ENCODE data around the gene SEZ6.

GRCh38 chr17:28993645-28994426, 12.0 kb downstream of the SEZ6 start:
- TF ChIP-seq CTCF (IDR thresholded peaks at IDR 0.05; ENCODE audit: insufficient read depth, low read depth, low read length) (no peak), EZH2 (IDR thresholded peaks at IDR 0.05; ENCODE audit: insufficient read depth, low read length) (no peak)
